K562 (cell line): ENCODE data around the gene DELE1. TPM values are rescaled to one million over a fixed set of nuclear protein-coding genes. Genes with fewer than 3 reads are reported as not detected.
A peak's percentile ranks its signal among the peaks of the same experiment; 100 is the strongest.

Experiments used
- ATF7 ChIP-seq: fragments of 450-650 bp; IDR thresholded peaks from 2 replicates; pipeline ENCODE4 v1.7.1; 2014; ENCODE audit warnings: mild to moderate bottlenecking, moderate library complexity
- C11orf30 ChIP-seq: fragments of 450-650 bp; IDR thresholded peaks from 2 replicates; pipeline ENCODE4 v1.6.1; 2016; ENCODE audit warnings: low read depth, mild to moderate bottlenecking
- ETV5 ChIP-seq: sonication (generic); formaldehyde crosslinking; IDR thresholded peaks from 2 replicates; pipeline ENCODE4 v1.4.0; 2020; ENCODE audit warnings: low read depth, mild to moderate bottlenecking, missing genetic modification reagents
- GATAD2B ChIP-seq: fragments of 450-650 bp; IDR thresholded peaks from 2 replicates; pipeline ENCODE4 v1.6.1; 2017; ENCODE audit warnings: mild to moderate bottlenecking, borderline replicate concordance
- JUN ChIP-seq, 2 experiments: sonication (generic) in 1 of 2; formaldehyde crosslinking in 1 of 2; IDR thresholded peaks; 2 replicates each; pipeline versions ENCODE4 v1.6.1 to v1.8.0; 2012 to 2022; ENCODE audit warnings: borderline replicate concordance in 2 of 2, mild to moderate bottlenecking in 2 of 2, improper control_type of control experiment in 1 of 2, low read depth in 1 of 2, low read length in 1 of 2, missing genetic modification reagents in 1 of 2
- NFE2 ChIP-seq: IDR thresholded peaks from 2 replicates; pipeline ENCODE4 v1.6.1; 2014; ENCODE audit warnings: antibody characterized with exemption, low read depth
- POLR2H ChIP-seq: IDR thresholded peaks from 2 replicates; pipeline ENCODE4 v1.6.1; 2016; ENCODE audit warnings: missing genetic modification characterization, low read depth, mild to moderate bottlenecking, control low read depth, missing compliant biosample characterization, moderate library complexity
- POLR3G ChIP-seq: IDR thresholded peaks from 2 replicates; pipeline ENCODE4 v1.6.1; 2011; ENCODE audit not compliant: insufficient read length, insufficient replicate concordance; ENCODE audit errors: extremely low read depth
- SOX6 ChIP-seq: fragments of 450-650 bp; IDR thresholded peaks from 2 replicates; pipeline ENCODE4 v1.6.1; 2014; ENCODE audit warnings: mild to moderate bottlenecking
- STAT5A ChIP-seq: IDR thresholded peaks from 2 replicates; pipeline ENCODE4 v1.6.1; 2012; ENCODE audit warnings: low read length, inconsistent platforms, borderline replicate concordance
- TAL1 ChIP-seq: fragments of 450-650 bp; IDR thresholded peaks from 2 replicates; pipeline ENCODE4 v1.6.1; 2016; ENCODE audit warnings: mild to moderate bottlenecking
- TCFL5 ChIP-seq: fragments of 250-450 bp; sonication (Bioruptor Pico); conservative IDR thresholded peaks from 2 replicates; pipeline ENCODE4 v1.6.1; 2021; ENCODE audit warnings: mild to moderate bottlenecking, moderate library complexity, matching md5 sums
- TSC22D4 ChIP-seq: fragments of 450-650 bp; IDR thresholded peaks from 2 replicates; pipeline ENCODE4 v1.6.1; 2016; ENCODE audit warnings: missing genetic modification characterization, missing biosample characterization, control low read depth
- ZFPM2 ChIP-seq: fragments of 250-450 bp; sonication (Bioruptor Pico); IDR thresholded peaks from 2 replicates; pipeline ENCODE4 v1.5.1; 2022; ENCODE audit warnings: mild to moderate bottlenecking
- ZNF311 ChIP-seq: fragments of 250-450 bp; sonication (Bioruptor Pico); IDR thresholded peaks from 2 replicates; pipeline ENCODE4 v1.4.0; 2020; ENCODE audit warnings: mild to moderate bottlenecking, moderate library complexity
- polyA plus RNA-seq, 8 experiments: library from polyadenylated mRNA; depleted of rRNA in 4 of 8; stranded (reverse) in 5 of 8; unstranded in 3 of 8; fragments of >200 nt; fragmentation: Nextera tagmentation in 2 of 8; fragmentation: Illumina TruSeq in 1 of 8; extraction: Ambion mirVana in 2 of 8; extraction: Trizol in 1 of 8; gene quantifications; 2 replicates each; pipeline versions ENCODE4 v1.2.1 to v1.2.3, GENCODE V29; 2011 to 2014; ENCODE audit warnings: inconsistent platforms in 1 of 8, missing spikeins in 1 of 8
- total RNA-seq, 7 experiments: library from RNA; depleted of rRNA in 6 of 7; stranded (reverse); fragments of >200 nt in 6 of 7; fragmentation: Illumina TruSeq in 2 of 7; extraction: Trizol in 2 of 7; gene quantifications; 2 replicates each; pipeline versions ENCODE4 v1.2.1 to v1.2.3, GENCODE V29; 2011 to 2021; ENCODE audit warnings: low replicate concordance in 1 of 7
- TF ChIP-seq, protein P1 (sequence below): fragments of 450-650 bp; IDR thresholded peaks from 2 replicates; pipeline ENCODE4 v1.6.1; 2017; ENCODE audit warnings: antibody characterized with exemption, mild to moderate bottlenecking
- TF ChIP-seq, protein P2 (sequence below): fragments of 250-450 bp; sonication (Bioruptor Pico); IDR thresholded peaks from 2 replicates; pipeline ENCODE4 v1.8.0; 2021; ENCODE audit warnings: mild to moderate bottlenecking, moderate library complexity
- TF ChIP-seq, protein P3 (sequence below): fragments of 450-650 bp; IDR thresholded peaks from 2 replicates; pipeline ENCODE4 v1.6.1; 2017; ENCODE audit warnings: mild to moderate bottlenecking, moderate library complexity
- TF ChIP-seq, protein P4 (sequence below): fragments of 250-450 bp; sonication (Bioruptor Pico); IDR thresholded peaks from 2 replicates; pipeline ENCODE4 v1.4.0; 2020

DELE1 gene
- total and polyA plus RNA-seq, 9 of the 15 experiments (the other 6 are each of a cell fraction or from before 2014, with no cell fraction given), result 16.6 to 74.4 (median 49.8) TPM

DNA sequence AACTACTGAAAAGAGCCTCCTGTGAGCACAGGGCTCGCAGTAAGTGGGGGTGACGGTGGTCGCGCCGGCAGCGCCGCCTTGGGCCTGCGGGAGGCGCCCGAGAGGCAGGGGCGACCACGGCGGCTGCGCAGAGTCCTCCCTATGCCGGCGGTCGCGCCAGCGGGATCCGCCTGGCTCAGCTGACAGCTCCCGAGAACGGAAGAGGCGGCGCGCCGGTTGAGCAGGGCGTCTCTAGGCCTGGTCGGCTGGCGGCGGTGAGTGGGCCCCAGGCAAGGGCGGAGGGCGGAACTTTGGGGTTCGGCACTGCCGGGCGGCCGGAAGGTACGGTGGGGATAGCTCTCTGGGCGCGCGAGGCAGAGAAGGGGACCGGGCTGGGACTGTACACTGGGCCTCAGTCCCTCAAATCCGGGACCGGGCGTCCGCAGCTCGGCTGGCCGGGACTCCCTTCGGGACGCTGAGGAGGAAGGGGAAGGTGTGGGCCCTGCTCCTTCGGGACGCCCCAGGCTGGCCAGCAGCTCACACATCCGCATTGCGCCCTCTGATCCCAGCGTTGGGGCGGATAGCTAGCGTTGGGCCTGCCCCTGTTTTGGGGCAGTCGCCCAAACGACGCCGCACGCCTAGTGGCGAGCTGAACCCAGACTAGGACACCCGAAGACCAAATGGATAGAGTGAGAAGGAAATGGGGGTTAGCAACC lies 45.4 kb downstream of the DELE1 start, which contains the start of gene RNF14 (continued):
- TF ChIP-seq, protein P1, sequence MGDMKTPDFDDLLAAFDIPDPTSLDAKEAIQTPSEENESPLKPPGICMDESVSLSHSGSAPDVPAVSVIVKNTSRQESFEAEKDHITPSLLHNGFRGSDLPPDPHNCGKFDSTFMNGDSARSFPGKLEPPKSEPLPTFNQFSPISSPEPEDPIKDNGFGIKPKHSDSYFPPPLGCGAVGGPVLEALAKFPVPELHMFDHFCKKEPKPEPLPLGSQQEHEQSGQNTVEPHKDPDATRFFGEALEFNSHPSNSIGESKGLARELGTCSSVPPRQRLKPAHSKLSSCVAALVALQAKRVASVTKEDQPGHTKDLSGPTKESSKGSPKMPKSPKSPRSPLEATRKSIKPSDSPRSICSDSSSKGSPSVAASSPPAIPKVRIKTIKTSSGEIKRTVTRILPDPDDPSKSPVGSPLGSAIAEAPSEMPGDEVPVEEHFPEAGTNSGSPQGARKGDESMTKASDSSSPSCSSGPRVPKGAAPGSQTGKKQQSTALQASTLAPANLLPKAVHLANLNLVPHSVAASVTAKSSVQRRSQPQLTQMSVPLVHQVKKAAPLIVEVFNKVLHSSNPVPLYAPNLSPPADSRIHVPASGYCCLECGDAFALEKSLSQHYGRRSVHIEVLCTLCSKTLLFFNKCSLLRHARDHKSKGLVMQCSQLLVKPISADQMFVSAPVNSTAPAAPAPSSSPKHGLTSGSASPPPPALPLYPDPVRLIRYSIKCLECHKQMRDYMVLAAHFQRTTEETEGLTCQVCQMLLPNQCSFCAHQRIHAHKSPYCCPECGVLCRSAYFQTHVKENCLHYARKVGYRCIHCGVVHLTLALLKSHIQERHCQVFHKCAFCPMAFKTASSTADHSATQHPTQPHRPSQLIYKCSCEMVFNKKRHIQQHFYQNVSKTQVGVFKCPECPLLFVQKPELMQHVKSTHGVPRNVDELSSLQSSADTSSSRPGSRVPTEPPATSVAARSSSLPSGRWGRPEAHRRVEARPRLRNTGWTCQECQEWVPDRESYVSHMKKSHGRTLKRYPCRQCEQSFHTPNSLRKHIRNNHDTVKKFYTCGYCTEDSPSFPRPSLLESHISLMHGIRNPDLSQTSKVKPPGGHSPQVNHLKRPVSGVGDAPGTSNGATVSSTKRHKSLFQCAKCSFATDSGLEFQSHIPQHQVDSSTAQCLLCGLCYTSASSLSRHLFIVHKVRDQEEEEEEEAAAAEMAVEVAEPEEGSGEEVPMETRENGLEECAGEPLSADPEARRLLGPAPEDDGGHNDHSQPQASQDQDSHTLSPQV, result no peak
- no peak for TF ChIP-seq TSC22D4
- no peak for TF ChIP-seq TCFL5 (CRISPR knock-in tag)
- TF ChIP-seq POLR3G, result no peak
- peak; percentile 85 for TF ChIP-seq ETV5 (CRISPR knock-in tag)
- TF ChIP-seq, protein P2, sequence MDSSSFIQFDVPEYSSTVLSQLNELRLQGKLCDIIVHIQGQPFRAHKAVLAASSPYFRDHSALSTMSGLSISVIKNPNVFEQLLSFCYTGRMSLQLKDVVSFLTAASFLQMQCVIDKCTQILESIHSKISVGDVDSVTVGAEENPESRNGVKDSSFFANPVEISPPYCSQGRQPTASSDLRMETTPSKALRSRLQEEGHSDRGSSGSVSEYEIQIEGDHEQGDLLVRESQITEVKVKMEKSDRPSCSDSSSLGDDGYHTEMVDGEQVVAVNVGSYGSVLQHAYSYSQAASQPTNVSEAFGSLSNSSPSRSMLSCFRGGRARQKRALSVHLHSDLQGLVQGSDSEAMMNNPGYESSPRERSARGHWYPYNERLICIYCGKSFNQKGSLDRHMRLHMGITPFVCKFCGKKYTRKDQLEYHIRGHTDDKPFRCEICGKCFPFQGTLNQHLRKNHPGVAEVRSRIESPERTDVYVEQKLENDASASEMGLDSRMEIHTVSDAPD, result no peak
- peak; percentile 79 for TF ChIP-seq ATF7
- TF ChIP-seq POLR2H (tag), result peak; percentile 79
- TF ChIP-seq, protein P3, sequence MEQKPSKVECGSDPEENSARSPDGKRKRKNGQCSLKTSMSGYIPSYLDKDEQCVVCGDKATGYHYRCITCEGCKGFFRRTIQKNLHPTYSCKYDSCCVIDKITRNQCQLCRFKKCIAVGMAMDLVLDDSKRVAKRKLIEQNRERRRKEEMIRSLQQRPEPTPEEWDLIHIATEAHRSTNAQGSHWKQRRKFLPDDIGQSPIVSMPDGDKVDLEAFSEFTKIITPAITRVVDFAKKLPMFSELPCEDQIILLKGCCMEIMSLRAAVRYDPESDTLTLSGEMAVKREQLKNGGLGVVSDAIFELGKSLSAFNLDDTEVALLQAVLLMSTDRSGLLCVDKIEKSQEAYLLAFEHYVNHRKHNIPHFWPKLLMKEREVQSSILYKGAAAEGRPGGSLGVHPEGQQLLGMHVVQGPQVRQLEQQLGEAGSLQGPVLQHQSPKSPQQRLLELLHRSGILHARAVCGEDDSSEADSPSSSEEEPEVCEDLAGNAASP, result no peak
- TF ChIP-seq NFE2, result no peak; the same call in 1 of the 2 replicates
- TF ChIP-seq JUN (IDR thresholded peaks at IDR 0.05; ENCODE audit: borderline replicate concordance, low read depth, low read length), result no peak
- TF ChIP-seq JUN (CRISPR knock-in tag; IDR thresholded peaks at IDR 0.05; ENCODE audit: borderline replicate concordance), result no peak; the same call in 1 of the 2 replicates
- peak; percentile 23; the same call in 1 of the 2 replicates for TF ChIP-seq GATAD2B
- TF ChIP-seq STAT5A, result no peak; the same call in 1 of the 2 replicates
- TF ChIP-seq ZNF311 (CRISPR knock-in tag), result 0 out of 2 replicates have a peak, but pooled peaks have one; percentile 47
- TF ChIP-seq, protein P4, sequence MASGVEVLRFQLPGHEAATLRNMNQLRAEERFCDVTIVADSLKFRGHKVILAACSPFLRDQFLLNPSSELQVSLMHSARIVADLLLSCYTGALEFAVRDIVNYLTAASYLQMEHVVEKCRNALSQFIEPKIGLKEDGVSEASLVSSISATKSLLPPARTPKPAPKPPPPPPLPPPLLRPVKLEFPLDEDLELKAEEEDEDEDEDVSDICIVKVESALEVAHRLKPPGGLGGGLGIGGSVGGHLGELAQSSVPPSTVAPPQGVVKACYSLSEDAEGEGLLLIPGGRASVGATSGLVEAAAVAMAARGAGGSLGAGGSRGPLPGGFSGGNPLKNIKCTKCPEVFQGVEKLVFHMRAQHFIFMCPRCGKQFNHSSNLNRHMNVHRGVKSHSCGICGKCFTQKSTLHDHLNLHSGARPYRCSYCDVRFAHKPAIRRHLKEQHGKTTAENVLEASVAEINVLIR (CRISPR knock-in tag), result no peak
- TF ChIP-seq SOX6, result peak; percentile 26; the same call in 1 of the 2 replicates
- no peak for TF ChIP-seq TAL1
- no peak for TF ChIP-seq C11orf30
- TF ChIP-seq ZFPM2 (CRISPR knock-in tag), result 0 out of 2 replicates have a peak, but pooled peaks have one; percentile 29
